Colonic mucosa (tissue), 4 donors: ENCODE data around the gene RAB4B. TPM values are rescaled to one million over a fixed set of nuclear protein-coding genes. Genes with fewer than 3 reads are reported as not detected.
"Not testable (repeated sequence)": the region's sequence is repeated elsewhere in the genome, so short reads cannot be mapped to it uniquely, and the experiment has no call there.

ENCODE experiments used
- DNase-seq: peaks from one replicate; pipeline ENCODE4 v3.0.0-alpha.2; 2020
- H3K27ac ChIP-seq: fragments of 200-600 bp; one replicate; pipeline ENCODE4 v1.8.0; 2021
- H3K27me3 ChIP-seq: fragments of 200-600 bp; one replicate; pipeline ENCODE4 v1.8.0; 2021
- H3K36me3 ChIP-seq: fragments of 200-600 bp; one replicate; pipeline ENCODE4 v1.8.0; 2021
- H3K4me1 ChIP-seq: fragments of 200-600 bp; one replicate; pipeline ENCODE4 v1.8.0; 2021; ENCODE audit warnings: mild to moderate bottlenecking
- H3K4me3 ChIP-seq: fragments of 200-600 bp; one replicate; pipeline ENCODE4 v1.8.0; 2021
- H3K9ac ChIP-seq, 2 donors: one replicate each; pipeline ENCODE4 v1.7.0; 2013; ENCODE audit warnings: control low read depth in 2 of 2, low read depth in 2 of 2, low read length in 2 of 2
- H3K9me3 ChIP-seq: fragments of 200-600 bp; one replicate; pipeline ENCODE4 v1.8.0; 2021
- intact Hi-C: fragments of 100-400 bp; cut with DNase I; formaldehyde crosslinking; loops from one replicate; pipeline ENCODE4 v1.14.1; 2022
- total RNA-seq, 2 donors: library from RNA; stranded (reverse); fragmentation: NEBNext Ultra II Directional in 1 of 2; extraction: Animal tissue kit (Norgen Biotek cat#: 25700) in 1 of 2; gene quantifications; one replicate each; pipeline ENCODE4 v1.2.1, GENCODE V29; 2021
- TF ChIP-seq, protein P1 (sequence below): fragments of 200-600 bp; IDR thresholded peaks from one replicate; pipeline ENCODE4 v1.8.0; 2022; ENCODE audit warnings: antibody characterized with exemption, mild to moderate bottlenecking
- donor health status: healthy.
- donor health status: DM: no; HTN: no; CAD: no.
- donor health status: DM: no; HTN: no; CAD: no.

Gene RAB4B
- total RNA-seq, 2 donors from 2014 or later: 42.3 to 53.4 TPM

DNA sequence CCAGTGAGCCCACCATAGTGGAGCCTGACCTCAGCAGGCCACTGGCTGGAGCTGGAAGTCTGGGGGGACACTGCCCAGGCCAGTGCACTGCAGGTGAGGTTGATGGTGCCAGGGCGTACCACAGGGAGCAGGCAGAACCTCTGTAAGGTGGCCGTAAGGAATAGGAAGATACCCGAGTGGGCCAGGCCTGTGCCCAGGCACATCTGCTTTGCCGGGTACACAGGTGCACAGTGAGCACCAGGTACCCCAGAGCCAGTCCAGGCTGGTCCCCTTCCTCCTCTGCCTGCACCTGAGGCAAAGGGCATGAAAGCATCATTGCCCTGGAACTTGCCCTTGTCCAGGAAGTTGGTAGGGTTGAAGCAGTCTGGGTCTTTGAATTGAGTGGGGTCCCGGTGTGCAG, 30.4 kb downstream of the RAB4B start:
- Histone ChIP-seq H3K27ac (no peak overlapping the region), H3K9me3 (no peaks in the 10 kb centered on the region), H3K4me1 (peaks cover 28% of the 10 kb centered on the region), H3K27me3 (no peaks in the 10 kb centered on the region), H3K4me3 (no peak overlapping the region), H3K9ac (no peak overlapping the region), H3K36me3 (peaks cover 6% of the 10 kb centered on the region)
- intact Hi-C loops: no loop called here
- DNase-seq: no peak
- TF ChIP-seq, protein P1, sequence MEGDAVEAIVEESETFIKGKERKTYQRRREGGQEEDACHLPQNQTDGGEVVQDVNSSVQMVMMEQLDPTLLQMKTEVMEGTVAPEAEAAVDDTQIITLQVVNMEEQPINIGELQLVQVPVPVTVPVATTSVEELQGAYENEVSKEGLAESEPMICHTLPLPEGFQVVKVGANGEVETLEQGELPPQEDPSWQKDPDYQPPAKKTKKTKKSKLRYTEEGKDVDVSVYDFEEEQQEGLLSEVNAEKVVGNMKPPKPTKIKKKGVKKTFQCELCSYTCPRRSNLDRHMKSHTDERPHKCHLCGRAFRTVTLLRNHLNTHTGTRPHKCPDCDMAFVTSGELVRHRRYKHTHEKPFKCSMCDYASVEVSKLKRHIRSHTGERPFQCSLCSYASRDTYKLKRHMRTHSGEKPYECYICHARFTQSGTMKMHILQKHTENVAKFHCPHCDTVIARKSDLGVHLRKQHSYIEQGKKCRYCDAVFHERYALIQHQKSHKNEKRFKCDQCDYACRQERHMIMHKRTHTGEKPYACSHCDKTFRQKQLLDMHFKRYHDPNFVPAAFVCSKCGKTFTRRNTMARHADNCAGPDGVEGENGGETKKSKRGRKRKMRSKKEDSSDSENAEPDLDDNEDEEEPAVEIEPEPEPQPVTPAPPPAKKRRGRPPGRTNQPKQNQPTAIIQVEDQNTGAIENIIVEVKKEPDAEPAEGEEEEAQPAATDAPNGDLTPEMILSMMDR: no peak

DNA sequence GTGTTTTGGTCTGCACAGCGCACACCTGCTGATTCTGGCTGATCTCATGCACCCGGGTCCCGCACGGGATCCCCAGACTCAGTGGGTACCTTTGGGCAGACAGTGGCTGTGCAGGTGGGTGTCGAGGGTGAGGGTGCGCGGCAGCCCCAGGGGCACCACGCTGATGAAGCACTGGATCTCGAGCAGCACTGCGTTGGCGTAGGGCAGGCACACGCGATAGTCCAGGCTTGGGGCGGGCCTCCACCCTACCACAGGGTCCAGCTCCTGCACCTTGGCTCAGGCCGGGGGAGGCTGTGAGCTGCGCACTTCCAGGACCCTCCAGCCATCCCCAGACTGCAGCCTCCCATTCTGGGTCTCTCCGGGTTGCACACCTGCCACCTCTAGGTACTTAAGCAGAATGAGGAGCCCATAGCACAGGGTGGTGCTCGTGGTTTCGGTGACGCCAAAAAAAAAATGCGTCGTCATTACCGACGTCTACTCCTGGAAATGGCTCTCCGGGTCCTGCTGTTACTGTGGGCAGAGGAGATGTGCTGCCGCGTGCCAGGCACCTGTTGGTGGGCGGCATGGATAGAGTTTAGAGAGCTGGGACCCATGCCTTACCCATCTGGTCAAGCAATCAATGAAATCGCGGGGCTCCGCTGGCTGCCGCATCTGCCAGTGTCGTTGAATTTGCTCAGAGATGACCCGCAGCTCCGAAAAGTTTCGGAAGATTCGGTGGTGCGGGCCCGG, 31.5 kb downstream of the RAB4B start:
- H3K4me3 ChIP-seq: no peak overlapping the region
- intact Hi-C loops: no loop called here
- no peak overlapping the region for H3K27ac ChIP-seq
- no peaks in the 10 kb centered on the region for H3K27me3 ChIP-seq
- no peak overlapping the region for H3K9ac ChIP-seq
- peaks cover 18% of the 10 kb centered on the region for H3K4me1 ChIP-seq
- peaks cover 6% of the 10 kb centered on the region for H3K36me3 ChIP-seq
- DNase-seq: no peak
- TF ChIP-seq, protein P1: no peak
- H3K9me3 ChIP-seq: no peaks in the 10 kb centered on the region

DNA sequence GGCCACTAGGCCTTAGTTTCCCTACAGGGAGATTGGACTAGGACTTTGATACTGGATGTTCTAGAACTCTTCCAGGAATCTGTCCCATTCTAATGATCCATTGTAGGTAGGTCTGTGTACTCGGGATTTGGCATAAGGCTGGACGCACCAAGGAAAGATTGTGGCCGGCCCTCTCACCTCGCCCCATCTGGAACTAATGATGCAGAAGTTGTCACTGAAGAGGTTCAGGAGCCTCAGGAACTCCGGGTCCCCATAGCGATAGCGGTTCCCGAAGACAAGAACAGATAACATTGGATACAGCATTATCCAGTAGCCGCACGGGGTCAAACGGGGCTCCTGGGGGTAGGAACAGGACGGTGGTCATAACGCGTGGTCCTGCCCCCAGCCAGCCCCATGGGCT, 32.1 kb downstream of the RAB4B start:
- Histone ChIP-seq H3K9me3 (no peaks in the 10 kb centered on the region), H3K9ac (no peak overlapping the region), H3K27me3 (no peaks in the 10 kb centered on the region), H3K27ac (peak overlapping the region; percentile 64), H3K4me3 (peak overlapping the region; percentile 28), H3K36me3 (peaks cover 6% of the 10 kb centered on the region), H3K4me1 (peaks cover 12% of the 10 kb centered on the region)
- intact Hi-C loops: no loop called here
- TF ChIP-seq, protein P1: no peak
- no peak for DNase-seq

DNA sequence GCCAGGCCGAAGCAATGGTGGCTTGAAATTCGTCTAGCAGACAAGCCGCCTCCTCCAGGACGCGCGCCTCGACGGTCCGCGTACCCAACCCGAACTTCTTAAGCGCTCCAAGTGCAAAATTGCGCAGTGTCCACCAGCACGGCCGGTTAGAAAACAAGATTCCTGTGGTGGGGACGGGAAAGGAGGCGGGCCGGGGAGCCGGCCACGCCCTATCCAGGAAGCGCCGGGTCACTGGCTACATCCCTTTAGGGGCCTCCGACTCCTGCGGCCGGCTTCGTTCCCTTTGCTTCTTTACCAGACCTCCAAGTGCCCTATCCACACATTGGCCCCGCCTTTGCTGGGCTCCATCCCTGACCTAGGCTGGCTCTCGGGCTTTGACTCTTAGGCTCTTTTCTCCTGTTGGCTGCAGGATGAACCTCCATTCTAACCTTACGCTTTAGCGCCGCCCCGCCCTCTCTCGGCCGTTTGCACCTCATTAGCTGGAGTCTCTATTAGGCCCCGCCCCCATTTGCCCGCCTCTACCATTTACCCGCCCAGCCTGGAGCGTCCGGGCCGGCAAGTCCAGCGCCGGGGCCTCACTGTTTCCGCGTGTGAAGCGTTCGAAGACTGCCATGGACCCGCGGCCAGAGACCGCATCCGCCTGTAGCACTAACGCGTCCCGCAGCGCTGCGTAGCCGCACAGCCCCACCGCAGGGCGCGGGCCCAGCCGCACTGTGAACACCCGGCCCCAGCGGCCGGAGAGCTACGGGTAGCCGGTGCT, 32.8 kb downstream of the RAB4B start:
- H3K36me3 ChIP-seq, H3K4me1 ChIP-seq, intact Hi-C loops, H3K9me3 ChIP-seq, H3K27me3 ChIP-seq: not testable (repeated sequence)
- peak overlapping the region; percentile 64 for H3K27ac ChIP-seq
- peak overlapping the region; percentile 28 for H3K4me3 ChIP-seq
- peak overlapping the region; percentile 50 to 51 for H3K9ac ChIP-seq
- peak; percentile 82 for DNase-seq

DNA sequence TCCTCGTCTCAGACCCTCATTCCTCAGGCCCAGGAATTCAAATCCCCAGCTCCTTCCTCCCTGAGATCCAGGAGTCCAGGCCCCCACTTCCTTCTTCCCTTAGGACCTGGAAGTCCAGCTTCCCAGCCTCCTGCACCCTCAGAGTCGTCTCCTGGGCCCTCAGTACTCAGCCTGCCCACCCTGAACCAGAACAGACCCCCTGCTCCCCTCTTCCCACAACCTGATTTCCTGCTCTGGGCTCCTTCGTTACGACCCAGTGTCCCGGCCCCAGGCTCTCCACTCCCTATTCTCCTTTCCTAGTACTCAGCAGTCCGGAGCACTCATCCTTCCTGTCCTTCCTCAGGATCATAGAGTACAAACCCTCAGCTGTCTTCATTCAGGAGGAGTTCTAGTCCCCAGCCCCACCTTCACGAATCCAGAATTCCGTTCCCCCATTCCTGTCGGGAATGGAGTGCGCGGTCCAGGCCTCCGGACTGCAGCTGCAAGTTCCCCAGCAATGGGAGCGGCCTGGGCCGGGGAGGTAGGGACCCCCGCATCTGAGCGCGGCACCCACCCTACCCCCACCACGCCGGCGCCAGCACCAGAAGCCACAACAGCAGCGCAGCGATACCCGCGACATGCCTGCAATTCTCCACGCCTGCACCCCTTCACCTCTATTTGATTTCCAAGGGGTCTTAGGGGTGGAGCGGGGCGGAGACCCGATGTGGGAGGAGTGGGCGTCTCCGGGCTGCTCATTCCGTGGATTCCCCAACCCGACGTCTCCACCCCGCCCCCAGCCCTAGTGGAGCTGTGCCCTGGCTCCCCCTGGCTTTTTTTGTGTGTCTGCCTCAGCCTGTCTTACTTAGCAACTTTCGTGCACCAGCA, 33.7 kb downstream of the RAB4B start:
- TF ChIP-seq, protein P1: no peak
- H3K4me1 ChIP-seq: no peaks in the 10 kb centered on the region
- H3K9ac ChIP-seq: peak overlapping the region; percentile 50 to 51

DNA sequence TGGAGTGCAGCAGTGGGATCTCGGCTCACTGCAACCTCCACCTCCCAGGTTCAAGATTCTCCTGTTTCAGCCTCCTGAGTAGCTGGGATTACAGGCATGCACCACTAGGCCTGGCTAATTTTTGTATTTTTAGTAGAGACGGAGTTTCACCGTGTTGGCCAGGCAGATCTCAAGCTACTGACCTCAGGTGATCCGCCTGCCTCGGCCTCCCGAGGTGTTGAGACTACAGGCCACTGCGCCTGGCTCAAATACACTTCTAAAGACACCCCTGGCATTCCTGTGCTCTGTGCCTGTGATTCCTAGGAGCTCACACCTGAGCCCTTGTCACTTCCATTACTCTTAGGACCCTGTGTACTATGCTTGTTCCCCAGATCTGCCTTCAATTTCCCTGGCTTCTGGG, 34.5 kb downstream of the RAB4B start:
- H3K27me3 ChIP-seq, H3K4me3 ChIP-seq, H3K36me3 ChIP-seq, H3K4me1 ChIP-seq, H3K9me3 ChIP-seq, DNase-seq, H3K9ac ChIP-seq, intact Hi-C loops, H3K27ac ChIP-seq: not testable (repeated sequence)

More for the DNA sequence above, 33.7 kb downstream of the RAB4B start:
- H3K36me3 ChIP-seq: peaks cover 6% of the 10 kb centered on the region
- intact Hi-C loops: no loop called here
- no peaks in the 10 kb centered on the region for H3K27me3 ChIP-seq
- H3K27ac ChIP-seq: peak overlapping the region; percentile 64
- DNase-seq: peak; percentile 33
- peak overlapping the region; percentile 28 for H3K4me3 ChIP-seq
- H3K9me3 ChIP-seq: no peaks in the 10 kb centered on the region
